ENCODE data around the gene ATP6V1E1.

The ATP6V1E1 gene

GRCh38 chr22:17576470-17576869 is 52.1 kb downstream of the ATP6V1E1 start:
- H3K4me1 ChIP-seq (ENCODE audit: low read length), result no peaks in the 10 kb centered on the region
- no peaks in the 10 kb centered on the region for H3K79me2 ChIP-seq (ENCODE audit: low read length)
- no peak overlapping the region for H3K27ac ChIP-seq (ENCODE audit: low read length)
- no peaks in the 10 kb centered on the region for H4K20me1 ChIP-seq (ENCODE audit: insufficient read depth, low read length)
- H3K4me2 ChIP-seq (ENCODE audit: low read length), result no peak overlapping the region
- no peak overlapping the region for H3K4me3 ChIP-seq (ENCODE audit: low read length)
- H3K9ac ChIP-seq (ENCODE audit: low read length), result no peak overlapping the region
- no peak overlapping the region for H2AFZ ChIP-seq (ENCODE audit: low read depth, low read length)
- no peaks in the 10 kb centered on the region for H3K36me3 ChIP-seq (replicated peaks; ENCODE audit: low read depth, low read length)
- TF ChIP-seq EZH2phosphoT487 (IDR thresholded peaks at IDR 0.05; ENCODE audit: low read depth) (no peak), CTCF (IDR thresholded peaks at IDR 0.05; ENCODE audit: low read depth, low read length) (no peak)
- H3K27me3 ChIP-seq (ENCODE audit: low read depth, low read length), result no peaks in the 10 kb centered on the region
- H3K9me3 ChIP-seq (ENCODE audit: insufficient read depth, low read length), result no peaks in the 10 kb centered on the region

- TF ChIP-seq CTCF (IDR thresholded peaks at IDR 0.05; ENCODE audit: low read depth, low read length) (no peak), EZH2phosphoT487 (IDR thresholded peaks at IDR 0.05; ENCODE audit: low read depth) (no peak)
- H3K36me3 ChIP-seq (replicated peaks; ENCODE audit: low read depth, low read length), result no peaks in the 10 kb centered on the region
- H3K27ac ChIP-seq (ENCODE audit: low read length), result no peak overlapping the region
- H3K27me3 ChIP-seq (ENCODE audit: low read depth, low read length), result peaks cover 5% of the 10 kb centered on the region; the same call in 1 of the 2 replicates
- H4K20me1 ChIP-seq (ENCODE audit: insufficient read depth, low read length), result no peaks in the 10 kb centered on the region
- no peak overlapping the region for H2AFZ ChIP-seq (ENCODE audit: low read depth, low read length)
- no peaks in the 10 kb centered on the region for H3K9me3 ChIP-seq (ENCODE audit: insufficient read depth, low read length)
- no peaks in the 10 kb centered on the region for H3K79me2 ChIP-seq (ENCODE audit: low read length)
- H3K4me3 ChIP-seq (ENCODE audit: low read length), result no peak overlapping the region
- H3K9ac ChIP-seq (ENCODE audit: low read length), result no peak overlapping the region
- no peaks in the 10 kb centered on the region for H3K4me1 ChIP-seq (ENCODE audit: low read length)
- no peak overlapping the region for H3K4me2 ChIP-seq (ENCODE audit: low read length)
These were observed 52.9 kb downstream of the ATP6V1E1 start for GRCh38 chr22:17575681-17576080.

DNA sequence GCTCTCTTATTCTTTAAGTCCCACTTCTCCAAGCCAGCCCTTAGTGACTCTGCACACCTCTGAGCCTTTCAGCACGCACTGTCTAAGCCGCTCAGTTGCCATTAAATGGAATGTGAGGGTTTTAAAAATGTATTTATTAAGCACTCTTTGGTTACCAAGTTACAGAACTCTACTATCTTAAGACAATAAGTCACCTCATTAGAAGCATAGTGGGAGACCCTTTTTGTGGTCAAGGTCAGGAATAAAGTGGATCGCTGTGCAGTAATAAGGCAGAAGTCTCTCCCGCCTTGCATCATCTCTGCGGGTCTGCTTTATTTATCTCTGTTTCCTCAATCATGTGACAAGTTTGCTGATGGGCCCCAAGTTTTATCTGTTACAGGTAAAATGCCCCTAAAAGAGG is 53.4 kb downstream of the ATP6V1E1 start:
- no peak for TF ChIP-seq EZH2phosphoT487 (IDR thresholded peaks at IDR 0.05; ENCODE audit: low read depth)
- no peak for TF ChIP-seq CTCF (IDR thresholded peaks at IDR 0.05; ENCODE audit: low read depth, low read length)
- Histone ChIP-seq H3K79me2 (ENCODE audit: low read length) (no peaks in the 10 kb centered on the region), H3K9ac (ENCODE audit: low read length) (no peak overlapping the region)

DNA sequence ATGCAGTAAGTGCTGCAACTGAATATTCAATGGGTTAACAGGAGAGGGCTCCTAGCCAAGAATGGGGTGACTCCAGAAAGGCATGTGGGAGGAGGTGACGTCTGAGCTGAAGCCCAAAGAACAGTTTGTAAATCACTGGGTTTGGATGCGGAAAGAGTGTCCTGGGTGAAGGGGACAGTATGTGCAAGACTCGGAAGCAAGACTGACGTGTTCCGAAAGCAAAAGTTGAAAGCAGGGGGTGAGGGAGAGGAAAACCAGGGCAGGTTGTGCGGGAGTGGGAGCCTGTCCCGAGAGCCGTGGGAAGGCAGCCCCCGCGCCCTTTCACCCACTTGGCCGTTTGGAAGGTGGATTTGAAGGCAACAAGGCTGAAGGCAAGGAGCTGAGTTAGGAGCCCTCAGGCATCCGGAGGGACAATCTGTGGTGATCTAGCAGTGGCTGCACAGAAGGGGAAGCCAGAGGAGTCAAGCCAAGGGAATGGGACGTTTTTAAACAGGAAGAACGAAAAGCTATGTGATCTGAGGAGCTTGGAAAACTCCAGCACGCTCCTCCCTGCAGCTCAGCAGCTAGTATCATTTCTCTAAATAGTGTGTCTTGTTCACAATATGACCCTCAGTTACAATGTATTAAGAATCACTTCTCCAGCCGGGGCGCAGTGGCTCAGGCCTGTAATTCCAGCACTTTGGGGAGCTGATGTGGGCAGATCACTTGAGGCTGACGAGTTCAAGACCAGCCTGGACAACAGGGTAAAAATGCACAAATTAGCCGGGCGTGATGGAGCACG is 57.5 kb downstream of the ATP6V1E1 start:
- Histone ChIP-seq H3K4me2 (ENCODE audit: low read length) (no peak overlapping the region), H2AFZ (ENCODE audit: low read depth, low read length) (no peak overlapping the region), H3K4me3 (ENCODE audit: low read length) (no peak overlapping the region)

More for the DNA sequence above, 53.4 kb downstream of the ATP6V1E1 start:
- Histone ChIP-seq H2AFZ (ENCODE audit: low read depth, low read length) (no peak overlapping the region), H4K20me1 (ENCODE audit: insufficient read depth, low read length) (no peaks in the 10 kb centered on the region), H3K4me3 (ENCODE audit: low read length) (no peak overlapping the region), H3K4me2 (ENCODE audit: low read length) (no peak overlapping the region), H3K27ac (ENCODE audit: low read length) (no peak overlapping the region), H3K36me3 (replicated peaks; ENCODE audit: low read depth, low read length) (no peaks in the 10 kb centered on the region), H3K4me1 (ENCODE audit: low read length) (no peaks in the 10 kb centered on the region), H3K9me3 (ENCODE audit: insufficient read depth, low read length) (no peaks in the 10 kb centered on the region), H3K27me3 (ENCODE audit: low read depth, low read length) (peaks cover 8% of the 10 kb centered on the region)

More for the DNA sequence above, 57.5 kb downstream of the ATP6V1E1 start:
- TF ChIP-seq EZH2phosphoT487 (IDR thresholded peaks at IDR 0.05; ENCODE audit: low read depth) (no peak), CTCF (IDR thresholded peaks at IDR 0.05; ENCODE audit: low read depth, low read length) (no peak)
- Histone ChIP-seq H3K9ac (ENCODE audit: low read length) (no peak overlapping the region), H3K36me3 (replicated peaks; ENCODE audit: low read depth, low read length) (no peaks in the 10 kb centered on the region), H3K79me2 (ENCODE audit: low read length) (no peaks in the 10 kb centered on the region), H4K20me1 (ENCODE audit: insufficient read depth, low read length) (no peaks in the 10 kb centered on the region), H3K9me3 (ENCODE audit: insufficient read depth, low read length) (no peaks in the 10 kb centered on the region), H3K27ac (ENCODE audit: low read length) (no peak overlapping the region), H3K27me3 (ENCODE audit: low read depth, low read length) (peaks cover 19% of the 10 kb centered on the region), H3K4me1 (ENCODE audit: low read length) (no peaks in the 10 kb centered on the region)
